ENCODE data around the gene GPR62. TPM values are rescaled to one million over a fixed set of nuclear protein-coding genes. Genes with fewer than 3 reads are reported as not detected.

The GPR62 gene
- total and polyA plus RNA-seq, 2 of the 8 experiments (the other 6 are each of a cell fraction or from before 2014, with no cell fraction given) = 0.22 to 0.29 TPM

- Histone ChIP-seq H2BK120ac (replicated peaks; ENCODE audit: low read depth, low read length) (no peak overlapping the region), H3K4me1 (replicated peaks in 1 of 4; ENCODE audit: control insufficient read depth in 3 of 4, insufficient read depth in 4 of 4, low read length in 3 of 4) (peaks cover 4 to 27% (median 16%) of the 10 kb centered on the region in 4 experiments), H4K5ac (ENCODE audit: insufficient read length, low read depth, low read length) (no peak overlapping the region), H3K23ac (ENCODE audit: insufficient read length) (no peak overlapping the region), H3K14ac (ENCODE audit: insufficient read length) (no peak overlapping the region), H4K20me1 (replicated peaks in 1 of 2; ENCODE audit: control insufficient read depth in 1 of 2, insufficient read depth in 2 of 2, low read length in 2 of 2) (peaks cover 0 to 7% of the 10 kb centered on the region in 2 experiments), H2AK5ac (ENCODE audit: low read depth, low read length) (no peak overlapping the region), H2AFZ (ENCODE audit: low read length) (no peak overlapping the region), H3K9me3 (ENCODE audit: insufficient read depth in 2 of 2, low read depth in 1 of 2, low read length in 1 of 2) (no peaks in the 10 kb centered on the region), H2BK12ac (ENCODE audit: low read depth, low read length) (no peak overlapping the region), H3K18ac (ENCODE audit: extremely low read depth, low read length) (no peak overlapping the region), H2BK5ac (ENCODE audit: low read depth, low read length) (no peak overlapping the region), H3K27ac (ENCODE audit: low read depth, low read length) (no peak overlapping the region), H4K8ac (ENCODE audit: extremely low read depth, insufficient read depth, low read length) (no peak overlapping the region), H3K23me2 (ENCODE audit: low read depth, low read length) (peaks cover 8% of the 10 kb centered on the region; the same call in 1 of the 2 replicates), H3K4me2 (ENCODE audit: insufficient read depth in 1 of 2, low read depth in 2 of 2, low read length in 2 of 2) (no peak overlapping the region), H2BK15ac (ENCODE audit: low read length) (no peak overlapping the region), H3K36me3 (ENCODE audit: control insufficient read depth in 2 of 4, insufficient read depth in 4 of 4, low read length in 3 of 4) (no peaks in the 10 kb centered on the region), H3K9ac (replicated peaks in 1 of 4; ENCODE audit: extremely low read depth in 1 of 4, low read depth in 3 of 4, low read length in 3 of 4) (no peak overlapping the region), H3K4ac (replicated peaks; ENCODE audit: insufficient read length, low read depth, low read length) (no peak overlapping the region), H4K91ac (replicated peaks; ENCODE audit: insufficient read length, low read length) (no peak overlapping the region), H3K79me1 (ENCODE audit: low read depth, low read length) (no peaks in the 10 kb centered on the region), H3K27me3 (replicated peaks in 1 of 4; ENCODE audit: control insufficient read depth in 3 of 4, extremely low read depth in 1 of 4, insufficient read depth in 3 of 4, low read length in 3 of 4) (peaks cover 3 to 27% (median 12%) of the 10 kb centered on the region in 4 experiments), H3K56ac (replicated peaks; ENCODE audit: insufficient read length, low read depth, low read length) (no peak overlapping the region), H2BK20ac (ENCODE audit: low read length) (no peak overlapping the region), H3K79me2 (ENCODE audit: control insufficient read depth in 1 of 2, insufficient read depth in 2 of 2, low read length in 2 of 2) (no peaks in the 10 kb centered on the region), H3K4me3 (ENCODE audit: extremely low read depth in 1 of 4, insufficient read depth in 2 of 4, low read depth in 3 of 4, low read length in 4 of 4) (no peak overlapping the region)
- ChIA-PET POLR2A (ENCODE audit: partially characterized antibody) (interaction anchor here (1.2 to 29.3 kb wide), 6 partner anchors 8 to 84 kb away, joined by 3 to 923 read pairs (median 37); partner anchors contain the start of genes ABHD14A, ABHD14B, ACY1 and GPR62), CTCF (ENCODE audit: partially characterized antibody) (interaction anchor here (1.2 to 6.7 kb wide), 4 partner anchors 12 to 40 kb away, joined by 3 to 64 read pairs (median 26); partner anchors contain the start of genes ABHD14A, ABHD14B, ACY1 and PARP3)
- no peak for DNase-seq (ENCODE audit: low read depth in 1 of 2, low spot score in 2 of 2)
- 92% methylated on average over 10 of the region's 10 CpGs; no CpG with 5 or more reads in 1 of the 2 experiments for WGBS, 2 experiments (ENCODE audit: extremely low coverage in 1 of 2, insufficient coverage in 1 of 2, insufficient read length in 1 of 2, insufficient replicate concordance in 2 of 2, low coverage in 1 of 2, low lambda C conversion rate in 2 of 2, missing lambda C conversion rate in 1 of 2)
- no peak for FAIRE-seq
- TF ChIP-seq ATF3 (IDR thresholded peaks at IDR 0.05; ENCODE audit: insufficient read depth, low read depth, low read length) (no peak), EZH2 (IDR thresholded peaks at IDR 0.05; ENCODE audit: low read depth, low read length, severe bottlenecking) (no peak), SP4 (IDR thresholded peaks at IDR 0.05; ENCODE audit: low read length) (no peak)
Measured at GRCh38 chr3:51960386-51960785, 5.2 kb downstream of the GPR62 start.

Data from H1 (cell line).